GM23338 (cell line): ENCODE measurements around the gene SPECC1. TPM values are rescaled to one million over a fixed set of nuclear protein-coding genes. Genes with fewer than 3 reads are reported as not detected.

Experiments used
- ATAC-seq: fragments of 200-7000 bp; cut with Tn5 transposase; 3 replicates; pipeline ENCODE4 v1.9.1; 2020
- DNase-seq: peaks from one replicate; pipeline ENCODE4 v3.0.0-alpha.2; 2015; ENCODE audit warnings: low spot score
- H2AFZ ChIP-seq: fragments of 200-600 bp; sonication (generic); 2 replicates; pipeline ENCODE4 v1.8.0; 2016; ENCODE audit warnings: antibody characterized with exemption, mild to moderate bottlenecking, moderate library complexity
- H3F3A ChIP-seq: fragments of 200-600 bp; sonication (generic); replicated peaks from 2 replicates; pipeline ENCODE4 v1.8.0; 2017; ENCODE audit warnings: antibody characterized with exemption, mixed run types, low read depth
- H3K27ac ChIP-seq: fragments of 200-600 bp; sonication (generic); 2 replicates; pipeline ENCODE4 v1.6.1; 2016; ENCODE audit warnings: low read depth
- H3K27me3 ChIP-seq: fragments of 200-600 bp; sonication (generic); 2 replicates; pipeline ENCODE4 v1.8.0; 2016; ENCODE audit warnings: mild to moderate bottlenecking, mixed run types, moderate library complexity; ENCODE audit not compliant: insufficient read depth
- H3K36me3 ChIP-seq: fragments of 200-600 bp; sonication (generic); 2 replicates; pipeline ENCODE4 v1.8.0; 2016; ENCODE audit warnings: mild to moderate bottlenecking; ENCODE audit not compliant: insufficient read depth
- H3K4me1 ChIP-seq: fragments of 200-600 bp; sonication (generic); 2 replicates; pipeline ENCODE4 v1.8.0; 2016; ENCODE audit warnings: mild to moderate bottlenecking, moderate library complexity; ENCODE audit not compliant: insufficient read depth
- H3K4me2 ChIP-seq: fragments of 200-600 bp; sonication (generic); 2 replicates; pipeline ENCODE4 v1.7.1; 2017; ENCODE audit warnings: mixed run types
- H3K4me3 ChIP-seq: fragments of 200-600 bp; sonication (generic); 2 replicates; pipeline ENCODE4 v1.6.1; 2016; ENCODE audit warnings: mixed run types
- H3K79me2 ChIP-seq: fragments of 200-600 bp; sonication (generic); replicated peaks from 2 replicates; pipeline ENCODE4 v1.8.0; 2017; ENCODE audit warnings: mild to moderate bottlenecking; ENCODE audit not compliant: insufficient read depth
- H3K9me2 ChIP-seq: fragments of 200-600 bp; sonication (generic); 2 replicates; pipeline ENCODE4 v1.8.0; 2017; ENCODE audit not compliant: insufficient read depth
- H4K20me1 ChIP-seq: fragments of 200-600 bp; sonication (generic); replicated peaks from 2 replicates; pipeline ENCODE4 v1.8.0; 2017; ENCODE audit warnings: mild to moderate bottlenecking; ENCODE audit not compliant: insufficient read depth
- H3K27ac Mint-ChIP-seq: 2 replicates; pipeline ENCODE4 v1.8.0; 2020; ENCODE audit warnings: inconsistent platforms, mild to moderate bottlenecking, moderate library complexity, mixed read lengths
- H3K27me3 Mint-ChIP-seq: 3 replicates; pipeline ENCODE4 v1.8.0; 2022; ENCODE audit warnings: low read depth, mild to moderate bottlenecking, moderate library complexity, mixed read lengths, inconsistent platforms; ENCODE audit not compliant: insufficient read depth, poor library complexity
- H3K36me3 Mint-ChIP-seq: 3 replicates; pipeline ENCODE4 v1.8.0; 2021; ENCODE audit warnings: low read depth, mild to moderate bottlenecking, inconsistent platforms, moderate library complexity, mixed read lengths
- H3K4me1 Mint-ChIP-seq: 3 replicates; pipeline ENCODE4 v1.8.0; 2020; ENCODE audit warnings: mild to moderate bottlenecking, inconsistent platforms, mixed read lengths
- H3K4me3 Mint-ChIP-seq: 3 replicates; pipeline ENCODE4 v1.8.0; 2021; ENCODE audit warnings: moderate library complexity, mild to moderate bottlenecking, inconsistent platforms, mixed read lengths
- H3K9me3 Mint-ChIP-seq: 3 replicates; pipeline ENCODE4 v1.8.0; 2020; ENCODE audit warnings: moderate library complexity, mild to moderate bottlenecking, inconsistent platforms, mixed read lengths
- CREB1 ChIP-seq: fragments of 250-450 bp; sonication (Bioruptor Pico); IDR thresholded peaks from 2 replicates; pipeline ENCODE4 v1.5.0; 2020; ENCODE audit warnings: low read depth, mild to moderate bottlenecking, moderate library complexity
- ETS1 ChIP-seq: IDR thresholded peaks from 2 replicates; pipeline ENCODE4 v1.6.1; 2016; ENCODE audit warnings: antibody characterized with exemption
- EZH2 ChIP-seq: fragments of 200-600 bp; sonication (generic); IDR thresholded peaks from one replicate; pipeline ENCODE4 v1.8.0; 2017; ENCODE audit warnings: antibody characterized with exemption, mild to moderate bottlenecking, low read depth; ENCODE audit not compliant: unreplicated experiment
- EZH2phosphoT487 ChIP-seq: fragments of 200-600 bp; sonication (generic); IDR thresholded peaks from one replicate; pipeline ENCODE4 v1.8.1; 2018; ENCODE audit warnings: antibody characterized with exemption; ENCODE audit not compliant: unreplicated experiment
- JUNB ChIP-seq: IDR thresholded peaks from one replicate; pipeline ENCODE4 v1.6.1; 2016; ENCODE audit warnings: antibody characterized with exemption; ENCODE audit not compliant: unreplicated experiment
- NANOG ChIP-seq: IDR thresholded peaks from 2 replicates; pipeline ENCODE4 v1.6.1; 2016; ENCODE audit warnings: antibody characterized with exemption, borderline replicate concordance
- POLR2AphosphoS5 ChIP-seq: IDR thresholded peaks from 2 replicates; pipeline ENCODE4 v1.6.1; 2016; ENCODE audit warnings: antibody characterized with exemption, low read depth
- REST ChIP-seq: IDR thresholded peaks from one replicate; pipeline ENCODE4 v1.6.1; 2018; ENCODE audit warnings: antibody characterized with exemption; ENCODE audit not compliant: unreplicated experiment
- STAT1 ChIP-seq: IDR thresholded peaks from one replicate; pipeline ENCODE4 v1.6.1; 2016; ENCODE audit warnings: antibody characterized with exemption; ENCODE audit not compliant: unreplicated experiment
- ZNF114 ChIP-seq: fragments of 250-450 bp; sonication (Bioruptor Pico); IDR thresholded peaks from 2 replicates; pipeline ENCODE4 v1.5.0; 2020; ENCODE audit warnings: mild to moderate bottlenecking, moderate library complexity
- ZNF331 ChIP-seq: fragments of 250-450 bp; sonication (Bioruptor Pico); IDR thresholded peaks from 2 replicates; pipeline ENCODE4 v1.5.0; 2020; ENCODE audit warnings: low read depth, mild to moderate bottlenecking, moderate library complexity
- polyA plus RNA-seq: library from polyadenylated mRNA; unstranded; fragments of >200 nt; fragmentation: Nextera tagmentation; extraction: Ambion mirVana; gene quantifications from 2 replicates; pipeline ENCODE4 v1.2.1, GENCODE V29; 2016
- total RNA-seq: library from RNA; depleted of rRNA; stranded (reverse); fragments of >200 nt; shearing (Covaris generic); gene quantifications from 2 replicates; pipeline ENCODE4 v1.2.3, GENCODE V29; 2014
- TF ChIP-seq, protein P1 (sequence below): fragments of 250-450 bp; sonication (Bioruptor Pico); IDR thresholded peaks from 2 replicates; pipeline ENCODE4 v1.5.0; 2020; ENCODE audit warnings: mild to moderate bottlenecking, moderate library complexity
- TF ChIP-seq, protein P2 (sequence below), 2 experiments: fragments of 200-600 bp in 1 of 2; sonication (generic) in 1 of 2; conservative IDR thresholded peaks; 2 replicates each; pipeline versions ENCODE4 v1.5.1 to v1.6.1; 2016 to 2017; ENCODE audit warnings: antibody characterized with exemption in 2 of 2, low read depth in 2 of 2, mild to moderate bottlenecking in 2 of 2, moderate library complexity in 1 of 2

SPECC1 gene
- total and polyA plus RNA-seq, 2 experiments from 2014 or later: 42.6 to 101 TPM

DNA sequence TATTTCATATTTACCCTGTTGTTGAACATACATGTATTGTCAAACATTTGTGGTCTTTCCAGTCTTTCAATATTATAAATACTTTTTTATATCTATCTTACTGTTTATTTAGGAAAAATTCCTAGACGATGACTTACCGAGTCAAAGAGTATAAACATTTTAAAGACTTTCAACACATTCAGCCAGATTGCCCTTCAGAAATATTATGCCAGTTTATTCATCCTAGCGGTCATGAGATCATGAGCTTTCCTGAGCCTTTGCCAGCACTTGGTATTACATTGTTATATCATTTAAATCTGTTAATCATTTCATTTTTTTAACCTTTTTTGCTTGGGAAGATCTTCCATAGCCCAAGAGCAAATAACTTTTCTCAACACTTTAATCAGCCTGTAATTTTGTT lies 197.4 kb downstream of the SPECC1 start:
- H3K27me3 ChIP-seq: no peaks in the 10 kb centered on the region
- Mint-ChIP-seq H3K9me3 (no peaks in the 10 kb centered on the region), H3K36me3 (peaks cover 28% of the 10 kb centered on the region), H3K4me1 (peaks cover 66% of the 10 kb centered on the region), H3K27ac (peak overlapping the region; percentile 24; the same call in 1 of the 2 replicates), H3K4me3 (no peak overlapping the region), H3K27me3 (peaks cover 3% of the 10 kb centered on the region)
- H3K4me1 ChIP-seq: peaks cover 46% of the 10 kb centered on the region
- no peaks in the 10 kb centered on the region for H3K36me3 ChIP-seq
- H2AFZ ChIP-seq: no peak overlapping the region
- TF ChIP-seq NANOG (no peak), ZNF114 (CRISPR knock-in tag) (no peak), JUNB (no peak), EZH2phosphoT487 (no peak), EZH2 (no peak), ETS1 (no peak), REST (no peak), ZNF331 (CRISPR knock-in tag) (no peak), CREB1 (CRISPR knock-in tag) (no peak), STAT1 (no peak), POLR2AphosphoS5 (no peak)
- TF ChIP-seq, protein P1, sequence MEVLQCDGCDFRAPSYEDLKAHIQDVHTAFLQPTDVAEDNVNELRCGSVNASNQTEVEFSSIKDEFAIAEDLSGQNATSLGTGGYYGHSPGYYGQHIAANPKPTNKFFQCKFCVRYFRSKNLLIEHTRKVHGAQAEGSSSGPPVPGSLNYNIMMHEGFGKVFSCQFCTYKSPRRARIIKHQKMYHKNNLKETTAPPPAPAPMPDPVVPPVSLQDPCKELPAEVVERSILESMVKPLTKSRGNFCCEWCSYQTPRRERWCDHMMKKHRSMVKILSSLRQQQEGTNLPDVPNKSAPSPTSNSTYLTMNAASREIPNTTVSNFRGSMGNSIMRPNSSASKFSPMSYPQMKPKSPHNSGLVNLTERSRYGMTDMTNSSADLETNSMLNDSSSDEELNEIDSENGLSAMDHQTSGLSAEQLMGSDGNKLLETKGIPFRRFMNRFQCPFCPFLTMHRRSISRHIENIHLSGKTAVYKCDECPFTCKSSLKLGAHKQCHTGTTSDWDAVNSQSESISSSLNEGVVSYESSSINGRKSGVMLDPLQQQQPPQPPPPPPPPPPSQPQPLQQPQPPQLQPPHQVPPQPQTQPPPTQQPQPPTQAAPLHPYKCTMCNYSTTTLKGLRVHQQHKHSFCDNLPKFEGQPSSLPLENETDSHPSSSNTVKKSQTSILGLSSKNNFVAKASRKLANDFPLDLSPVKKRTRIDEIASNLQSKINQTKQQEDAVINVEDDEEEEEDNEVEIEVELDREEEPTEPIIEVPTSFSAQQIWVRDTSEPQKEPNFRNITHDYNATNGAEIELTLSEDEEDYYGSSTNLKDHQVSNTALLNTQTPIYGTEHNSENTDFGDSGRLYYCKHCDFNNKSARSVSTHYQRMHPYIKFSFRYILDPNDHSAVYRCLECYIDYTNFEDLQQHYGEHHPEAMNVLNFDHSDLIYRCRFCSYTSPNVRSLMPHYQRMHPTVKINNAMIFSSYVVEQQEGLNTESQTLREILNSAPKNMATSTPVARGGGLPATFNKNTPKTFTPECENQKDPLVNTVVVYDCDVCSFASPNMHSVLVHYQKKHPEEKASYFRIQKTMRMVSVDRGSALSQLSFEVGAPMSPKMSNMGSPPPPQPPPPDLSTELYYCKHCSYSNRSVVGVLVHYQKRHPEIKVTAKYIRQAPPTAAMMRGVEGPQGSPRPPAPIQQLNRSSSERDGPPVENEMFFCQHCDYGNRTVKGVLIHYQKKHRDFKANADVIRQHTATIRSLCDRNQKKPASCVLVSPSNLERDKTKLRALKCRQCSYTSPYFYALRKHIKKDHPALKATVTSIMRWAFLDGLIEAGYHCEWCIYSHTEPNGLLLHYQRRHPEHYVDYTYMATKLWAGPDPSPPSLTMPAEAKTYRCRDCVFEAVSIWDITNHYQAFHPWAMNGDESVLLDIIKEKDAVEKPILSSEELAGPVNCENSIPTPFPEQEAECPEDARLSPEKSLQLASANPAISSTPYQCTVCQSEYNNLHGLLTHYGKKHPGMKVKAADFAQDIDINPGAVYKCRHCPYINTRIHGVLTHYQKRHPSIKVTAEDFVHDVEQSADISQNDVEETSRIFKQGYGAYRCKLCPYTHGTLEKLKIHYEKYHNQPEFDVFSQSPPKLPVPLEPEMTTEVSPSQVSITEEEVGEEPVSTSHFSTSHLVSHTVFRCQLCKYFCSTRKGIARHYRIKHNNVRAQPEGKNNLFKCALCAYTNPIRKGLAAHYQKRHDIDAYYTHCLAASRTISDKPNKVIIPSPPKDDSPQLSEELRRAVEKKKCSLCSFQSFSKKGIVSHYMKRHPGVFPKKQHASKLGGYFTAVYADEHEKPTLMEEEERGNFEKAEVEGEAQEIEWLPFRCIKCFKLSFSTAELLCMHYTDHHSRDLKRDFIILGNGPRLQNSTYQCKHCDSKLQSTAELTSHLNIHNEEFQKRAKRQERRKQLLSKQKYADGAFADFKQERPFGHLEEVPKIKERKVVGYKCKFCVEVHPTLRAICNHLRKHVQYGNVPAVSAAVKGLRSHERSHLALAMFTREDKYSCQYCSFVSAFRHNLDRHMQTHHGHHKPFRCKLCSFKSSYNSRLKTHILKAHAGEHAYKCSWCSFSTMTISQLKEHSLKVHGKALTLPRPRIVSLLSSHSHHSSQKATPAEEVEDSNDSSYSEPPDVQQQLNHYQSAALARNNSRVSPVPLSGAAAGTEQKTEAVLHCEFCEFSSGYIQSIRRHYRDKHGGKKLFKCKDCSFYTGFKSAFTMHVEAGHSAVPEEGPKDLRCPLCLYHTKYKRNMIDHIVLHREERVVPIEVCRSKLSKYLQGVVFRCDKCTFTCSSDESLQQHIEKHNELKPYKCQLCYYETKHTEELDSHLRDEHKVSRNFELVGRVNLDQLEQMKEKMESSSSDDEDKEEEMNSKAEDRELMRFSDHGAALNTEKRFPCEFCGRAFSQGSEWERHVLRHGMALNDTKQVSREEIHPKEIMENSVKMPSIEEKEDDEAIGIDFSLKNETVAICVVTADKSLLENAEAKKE: no peak
- TF ChIP-seq, protein P2, sequence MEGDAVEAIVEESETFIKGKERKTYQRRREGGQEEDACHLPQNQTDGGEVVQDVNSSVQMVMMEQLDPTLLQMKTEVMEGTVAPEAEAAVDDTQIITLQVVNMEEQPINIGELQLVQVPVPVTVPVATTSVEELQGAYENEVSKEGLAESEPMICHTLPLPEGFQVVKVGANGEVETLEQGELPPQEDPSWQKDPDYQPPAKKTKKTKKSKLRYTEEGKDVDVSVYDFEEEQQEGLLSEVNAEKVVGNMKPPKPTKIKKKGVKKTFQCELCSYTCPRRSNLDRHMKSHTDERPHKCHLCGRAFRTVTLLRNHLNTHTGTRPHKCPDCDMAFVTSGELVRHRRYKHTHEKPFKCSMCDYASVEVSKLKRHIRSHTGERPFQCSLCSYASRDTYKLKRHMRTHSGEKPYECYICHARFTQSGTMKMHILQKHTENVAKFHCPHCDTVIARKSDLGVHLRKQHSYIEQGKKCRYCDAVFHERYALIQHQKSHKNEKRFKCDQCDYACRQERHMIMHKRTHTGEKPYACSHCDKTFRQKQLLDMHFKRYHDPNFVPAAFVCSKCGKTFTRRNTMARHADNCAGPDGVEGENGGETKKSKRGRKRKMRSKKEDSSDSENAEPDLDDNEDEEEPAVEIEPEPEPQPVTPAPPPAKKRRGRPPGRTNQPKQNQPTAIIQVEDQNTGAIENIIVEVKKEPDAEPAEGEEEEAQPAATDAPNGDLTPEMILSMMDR (conservative IDR thresholded peaks at IDR 0.05; ENCODE audit: low read depth in 2 of 2): no peak
- DNase-seq (no peak), ATAC-seq (no peak)
- H3F3A ChIP-seq: no peaks in the 10 kb centered on the region
- H3K27ac ChIP-seq: 0 out of 2 replicates have a peak overlapping the region, but pooled peaks have one; percentile 12
- peaks cover 59% of the 10 kb centered on the region for H3K79me2 ChIP-seq
- no peak overlapping the region for H3K4me3 ChIP-seq
- no peak overlapping the region for H3K4me2 ChIP-seq
- H4K20me1 ChIP-seq: no peaks in the 10 kb centered on the region
- H3K9me2 ChIP-seq: no peaks in the 10 kb centered on the region
